Loucy (cell line): ENCODE measurements around the gene HOXA11.

Source experiments
- H2AFZ ChIP-seq: fragments of 200-600 bp; sonication (generic); 2 replicates; pipeline ENCODE4 v1.6.0; 2016; ENCODE audit warnings: antibody characterized with exemption, mild to moderate bottlenecking, low read length, moderate library complexity
- H3F3A ChIP-seq: fragments of 200-600 bp; 2 replicates; pipeline ENCODE4 v1.6.0; 2016; ENCODE audit warnings: antibody characterized with exemption, low read depth, mild to moderate bottlenecking
- H3K27me3 ChIP-seq: fragments of 200-600 bp; sonication (generic); 2 replicates; pipeline ENCODE4 v1.6.1; 2014; ENCODE audit warnings: low read length, mild to moderate bottlenecking; ENCODE audit not compliant: insufficient read depth, poor library complexity, severe bottlenecking
- H3K36me3 ChIP-seq: fragments of 200-600 bp; sonication (generic); 2 replicates; pipeline ENCODE4 v1.6.1; 2016; ENCODE audit warnings: low read length; ENCODE audit not compliant: insufficient read depth
- H3K4me1 ChIP-seq: fragments of 200-600 bp; sonication (generic); 2 replicates; pipeline ENCODE4 v1.5.1; 2014; ENCODE audit warnings: low read length, mild to moderate bottlenecking; ENCODE audit not compliant: insufficient read depth, poor library complexity, severe bottlenecking
- H3K4me2 ChIP-seq: fragments of 200-600 bp; sonication (generic); 2 replicates; pipeline ENCODE4 v1.6.0; 2014; ENCODE audit warnings: antibody characterized with exemption, low read length, low read depth, mild to moderate bottlenecking; ENCODE audit not compliant: poor library complexity, severe bottlenecking
- H3K4me3 ChIP-seq: fragments of 200-600 bp; sonication (generic); 2 replicates; pipeline ENCODE4 v1.5.1; 2014; ENCODE audit warnings: low read length, mild to moderate bottlenecking, mixed read lengths; ENCODE audit not compliant: poor library complexity, severe bottlenecking
- H3K79me2 ChIP-seq: fragments of 200-600 bp; sonication (generic); 2 replicates; pipeline ENCODE4 v1.6.1; 2014; ENCODE audit warnings: low read length; ENCODE audit not compliant: insufficient read depth
- H3K9ac ChIP-seq: fragments of 200-600 bp; sonication (generic); 2 replicates; pipeline ENCODE4 v1.6.0; 2014; ENCODE audit warnings: mild to moderate bottlenecking, low read depth, low read length, moderate library complexity; ENCODE audit not compliant: poor library complexity, severe bottlenecking
- H3K9me2 ChIP-seq: fragments of 200-600 bp; sonication (generic); replicated peaks from 2 replicates; pipeline ENCODE4 v1.6.1; 2016; ENCODE audit warnings: low read depth, low read length, mixed read lengths
- H3K9me3 ChIP-seq: fragments of 200-600 bp; sonication (generic); 2 replicates; pipeline ENCODE4 v1.6.1; 2014; ENCODE audit warnings: mild to moderate bottlenecking, antibody characterized with exemption, low read length, low read depth; ENCODE audit not compliant: insufficient read depth
- H4K20me1 ChIP-seq: fragments of 200-600 bp; sonication (generic); 2 replicates; pipeline ENCODE4 v1.6.0; 2014; ENCODE audit warnings: antibody characterized with exemption, low read length, mild to moderate bottlenecking; ENCODE audit not compliant: insufficient read depth, poor library complexity, severe bottlenecking
- EZH2phosphoT487 ChIP-seq: fragments of 200-600 bp; IDR thresholded peaks from 2 replicates; pipeline ENCODE4 v1.6.1; 2018; ENCODE audit warnings: antibody characterized with exemption, mild to moderate bottlenecking, moderate library complexity, borderline replicate concordance
- TF ChIP-seq, protein P1 (sequence below): fragments of 200-600 bp; sonication (generic); conservative IDR thresholded peaks from 2 replicates; pipeline ENCODE4 v1.5.1; 2014; ENCODE audit warnings: mild to moderate bottlenecking, antibody characterized with exemption, low read length

The HOXA11 gene

GRCh38 chr7:27139334-27140125 lies 45.5 kb downstream of the HOXA11 start:
- TF ChIP-seq, protein P1, sequence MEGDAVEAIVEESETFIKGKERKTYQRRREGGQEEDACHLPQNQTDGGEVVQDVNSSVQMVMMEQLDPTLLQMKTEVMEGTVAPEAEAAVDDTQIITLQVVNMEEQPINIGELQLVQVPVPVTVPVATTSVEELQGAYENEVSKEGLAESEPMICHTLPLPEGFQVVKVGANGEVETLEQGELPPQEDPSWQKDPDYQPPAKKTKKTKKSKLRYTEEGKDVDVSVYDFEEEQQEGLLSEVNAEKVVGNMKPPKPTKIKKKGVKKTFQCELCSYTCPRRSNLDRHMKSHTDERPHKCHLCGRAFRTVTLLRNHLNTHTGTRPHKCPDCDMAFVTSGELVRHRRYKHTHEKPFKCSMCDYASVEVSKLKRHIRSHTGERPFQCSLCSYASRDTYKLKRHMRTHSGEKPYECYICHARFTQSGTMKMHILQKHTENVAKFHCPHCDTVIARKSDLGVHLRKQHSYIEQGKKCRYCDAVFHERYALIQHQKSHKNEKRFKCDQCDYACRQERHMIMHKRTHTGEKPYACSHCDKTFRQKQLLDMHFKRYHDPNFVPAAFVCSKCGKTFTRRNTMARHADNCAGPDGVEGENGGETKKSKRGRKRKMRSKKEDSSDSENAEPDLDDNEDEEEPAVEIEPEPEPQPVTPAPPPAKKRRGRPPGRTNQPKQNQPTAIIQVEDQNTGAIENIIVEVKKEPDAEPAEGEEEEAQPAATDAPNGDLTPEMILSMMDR, result no peak
- no peak for TF ChIP-seq EZH2phosphoT487
- peaks cover 4% of the 10 kb centered on the region for H3F3A ChIP-seq
- H3K9ac ChIP-seq, result peak overlapping the region; percentile 68
- peak overlapping the region; percentile 91 for H3K4me2 ChIP-seq
- H3K36me3 ChIP-seq, result peaks cover 61% of the 10 kb centered on the region
- no peaks in the 10 kb centered on the region for H3K27me3 ChIP-seq
- peaks cover 100% of the 10 kb centered on the region for H3K79me2 ChIP-seq
- H3K4me3 ChIP-seq, result peak overlapping the region; percentile 94
- H4K20me1 ChIP-seq, result peaks cover 95% of the 10 kb centered on the region
- H3K9me3 ChIP-seq, result no peaks in the 10 kb centered on the region
- H2AFZ ChIP-seq, result no peak overlapping the region
- peaks cover 79% of the 10 kb centered on the region for H3K4me1 ChIP-seq
- H3K9me2 ChIP-seq, result no peaks in the 10 kb centered on the region

DNA sequence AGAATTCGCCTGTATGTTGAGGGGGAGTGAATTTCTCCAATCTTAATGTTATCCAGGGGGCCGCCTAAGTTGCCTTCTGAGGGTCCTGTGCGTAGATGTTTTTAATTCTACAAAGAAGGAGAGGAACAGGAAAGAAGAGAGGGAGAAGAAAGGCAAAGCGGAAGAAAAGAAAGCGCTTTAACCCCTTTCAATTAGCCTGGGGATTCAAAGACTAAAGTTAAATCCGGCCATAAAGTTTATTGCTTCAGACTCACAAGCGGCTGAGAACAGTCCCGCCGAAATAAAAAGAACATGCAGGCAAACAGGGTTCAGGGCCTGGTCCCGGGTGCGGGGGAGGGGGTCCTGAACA lies 46.1 kb downstream of the HOXA11 start:
- Histone ChIP-seq H3F3A (peaks cover 4% of the 10 kb centered on the region), H4K20me1 (peaks cover 95% of the 10 kb centered on the region), H3K27me3 (no peaks in the 10 kb centered on the region), H3K4me3 (peak overlapping the region; percentile 94), H3K4me1 (peaks cover 81% of the 10 kb centered on the region), H2AFZ (no peak overlapping the region), H3K79me2 (peaks cover 100% of the 10 kb centered on the region), H3K9me3 (no peaks in the 10 kb centered on the region), H3K9ac (peak overlapping the region; percentile 68), H3K4me2 (peak overlapping the region; percentile 91), H3K9me2 (no peaks in the 10 kb centered on the region), H3K36me3 (peaks cover 59% of the 10 kb centered on the region)
- TF ChIP-seq EZH2phosphoT487, result no peak
- TF ChIP-seq, protein P1, result no peak

DNA sequence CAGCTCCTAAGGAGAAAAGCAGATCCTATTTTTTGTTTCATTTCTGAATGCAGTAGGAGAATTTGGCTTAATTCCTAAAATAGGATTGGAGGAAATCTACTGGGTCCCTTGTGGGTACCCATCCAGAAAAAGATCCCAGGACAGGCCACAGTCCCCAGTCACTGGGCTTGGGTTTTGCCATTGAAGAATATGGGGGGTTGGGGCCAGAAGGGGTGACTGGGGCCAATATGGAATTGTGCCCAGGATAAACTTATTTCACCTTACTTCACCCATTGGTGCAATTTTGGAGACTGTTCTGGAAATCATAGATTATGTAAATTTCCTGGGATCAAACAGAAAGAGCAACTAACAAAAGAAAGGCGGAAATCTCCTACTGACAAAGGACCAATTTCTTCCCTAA lies 46.6 kb downstream of the HOXA11 start:
- H3K4me3 ChIP-seq, result peak overlapping the region; percentile 94
- peak overlapping the region; percentile 68 for H3K9ac ChIP-seq
- no peaks in the 10 kb centered on the region for H3K9me2 ChIP-seq
- peaks cover 95% of the 10 kb centered on the region for H4K20me1 ChIP-seq
- H3K27me3 ChIP-seq, result no peaks in the 10 kb centered on the region
- no peak for TF ChIP-seq EZH2phosphoT487
- TF ChIP-seq, protein P1, result no peak
- H3K9me3 ChIP-seq, result no peaks in the 10 kb centered on the region
- peaks cover 4% of the 10 kb centered on the region for H3F3A ChIP-seq
- H3K79me2 ChIP-seq, result peaks cover 100% of the 10 kb centered on the region
- no peak overlapping the region for H2AFZ ChIP-seq
- H3K36me3 ChIP-seq, result peaks cover 59% of the 10 kb centered on the region
- H3K4me1 ChIP-seq, result peaks cover 80% of the 10 kb centered on the region
- peak overlapping the region; percentile 91 for H3K4me2 ChIP-seq
